ENCODE measurements around the gene BCORL1. TPM values are rescaled to one million over a fixed set of nuclear protein-coding genes. Genes with fewer than 3 reads are reported as not detected.

Gene BCORL1
- polyA plus RNA-seq, 1 donor from 2014 or later, result 1.0 TPM

GRCh38 chrX:130015181-130015580 lies 32.7 kb downstream of the BCORL1 start:
- no peak overlapping the region for H2AFZ ChIP-seq (ENCODE audit: low read depth, low read length)

DNA sequence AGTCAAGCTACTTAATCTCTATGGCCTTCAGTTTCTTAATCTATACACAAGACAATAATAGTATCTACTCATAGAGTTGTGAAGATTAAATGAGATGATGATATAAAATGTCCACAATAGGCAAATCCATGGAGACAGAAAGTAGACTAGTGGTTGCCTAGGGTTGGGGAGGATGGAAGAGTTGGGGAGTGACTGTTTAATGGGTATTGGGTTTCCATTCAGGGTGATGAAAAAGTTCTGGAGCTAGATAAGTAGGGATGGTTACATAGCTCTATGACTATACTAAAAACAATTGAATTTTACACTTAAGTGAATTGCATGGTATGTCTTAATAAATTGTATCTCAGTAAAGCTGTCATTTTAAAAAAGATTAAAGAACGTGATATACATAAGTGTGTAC lies 35.7 kb downstream of the BCORL1 start:
- Histone ChIP-seq H3K4me2 (ENCODE audit: low read length) (no peak overlapping the region), H3K9me3 (ENCODE audit: low read length) (no peaks in the 10 kb centered on the region), H3K27ac (ENCODE audit: low read length) (no peak overlapping the region), H3K27me3 (ENCODE audit: insufficient read depth, low read depth, low read length) (no peaks in the 10 kb centered on the region), H3K9me2 (ENCODE audit: insufficient read depth, low read length) (no peaks in the 10 kb centered on the region), H4K20me1 (ENCODE audit: insufficient read depth) (no peaks in the 10 kb centered on the region), H3K9ac (ENCODE audit: low read length) (no peak overlapping the region), H3K79me2 (replicated peaks; ENCODE audit: insufficient read depth, low read length) (no peaks in the 10 kb centered on the region), H3K4me3 (ENCODE audit: low read length) (no peak overlapping the region), H3K36me3 (ENCODE audit: insufficient read depth, low read length) (no peaks in the 10 kb centered on the region), H2AFZ (ENCODE audit: low read depth, low read length) (no peak overlapping the region), H3F3A (ENCODE audit: insufficient read depth, low read length, poor library complexity, severe bottlenecking) (no peaks in the 10 kb centered on the region)
- TF ChIP-seq EZH2 (IDR thresholded peaks at IDR 0.05; ENCODE audit: borderline replicate concordance, insufficient read depth, low read length, poor library complexity, severe bottlenecking) (no peak), RAD21 (conservative IDR thresholded peaks at IDR 0.05) (no peak), POLR2AphosphoS5 (IDR thresholded peaks at IDR 0.05) (no peak), EP300 (conservative IDR thresholded peaks at IDR 0.05; ENCODE audit: poor library complexity, severe bottlenecking) (no peak), REST (IDR thresholded peaks at IDR 0.05; ENCODE audit: borderline replicate concordance) (no peak), TAF1 (IDR thresholded peaks at IDR 0.05; ENCODE audit: low read depth) (no peak), MXI1 (conservative IDR thresholded peaks at IDR 0.05; ENCODE audit: poor library complexity, severe bottlenecking) (no peak)
- TF ChIP-seq, protein P1, sequence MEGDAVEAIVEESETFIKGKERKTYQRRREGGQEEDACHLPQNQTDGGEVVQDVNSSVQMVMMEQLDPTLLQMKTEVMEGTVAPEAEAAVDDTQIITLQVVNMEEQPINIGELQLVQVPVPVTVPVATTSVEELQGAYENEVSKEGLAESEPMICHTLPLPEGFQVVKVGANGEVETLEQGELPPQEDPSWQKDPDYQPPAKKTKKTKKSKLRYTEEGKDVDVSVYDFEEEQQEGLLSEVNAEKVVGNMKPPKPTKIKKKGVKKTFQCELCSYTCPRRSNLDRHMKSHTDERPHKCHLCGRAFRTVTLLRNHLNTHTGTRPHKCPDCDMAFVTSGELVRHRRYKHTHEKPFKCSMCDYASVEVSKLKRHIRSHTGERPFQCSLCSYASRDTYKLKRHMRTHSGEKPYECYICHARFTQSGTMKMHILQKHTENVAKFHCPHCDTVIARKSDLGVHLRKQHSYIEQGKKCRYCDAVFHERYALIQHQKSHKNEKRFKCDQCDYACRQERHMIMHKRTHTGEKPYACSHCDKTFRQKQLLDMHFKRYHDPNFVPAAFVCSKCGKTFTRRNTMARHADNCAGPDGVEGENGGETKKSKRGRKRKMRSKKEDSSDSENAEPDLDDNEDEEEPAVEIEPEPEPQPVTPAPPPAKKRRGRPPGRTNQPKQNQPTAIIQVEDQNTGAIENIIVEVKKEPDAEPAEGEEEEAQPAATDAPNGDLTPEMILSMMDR (IDR thresholded peaks at IDR 0.05; ENCODE audit: poor library complexity, severe bottlenecking), result no peak

More at GRCh38 chrX:130015181-130015580, 32.7 kb downstream of the BCORL1 start:
- no peaks in the 10 kb centered on the region for H3K79me2 ChIP-seq (replicated peaks; ENCODE audit: insufficient read depth, low read length)
- H4K20me1 ChIP-seq (ENCODE audit: insufficient read depth), result no peaks in the 10 kb centered on the region
- TF ChIP-seq EP300 (conservative IDR thresholded peaks at IDR 0.05; ENCODE audit: poor library complexity, severe bottlenecking) (no peak), REST (IDR thresholded peaks at IDR 0.05; ENCODE audit: borderline replicate concordance) (no peak), EZH2 (IDR thresholded peaks at IDR 0.05; ENCODE audit: borderline replicate concordance, insufficient read depth, low read length, poor library complexity, severe bottlenecking) (no peak), RAD21 (conservative IDR thresholded peaks at IDR 0.05) (no peak), MXI1 (conservative IDR thresholded peaks at IDR 0.05; ENCODE audit: poor library complexity, severe bottlenecking) (no peak), POLR2AphosphoS5 (IDR thresholded peaks at IDR 0.05) (no peak), TAF1 (IDR thresholded peaks at IDR 0.05; ENCODE audit: low read depth) (no peak), SMC3 (conservative IDR thresholded peaks at IDR 0.05; ENCODE audit: poor library complexity) (no peak)
- TF ChIP-seq, protein P1 (IDR thresholded peaks at IDR 0.05; ENCODE audit: poor library complexity, severe bottlenecking), result no peak
- H3F3A ChIP-seq (ENCODE audit: insufficient read depth, low read length, poor library complexity, severe bottlenecking), result no peaks in the 10 kb centered on the region
- no peak overlapping the region for H3K4me3 ChIP-seq (ENCODE audit: low read length)
- no peaks in the 10 kb centered on the region for H3K27me3 ChIP-seq (ENCODE audit: insufficient read depth, low read depth, low read length)
- no peak overlapping the region for H3K4me2 ChIP-seq (ENCODE audit: low read length)
- H3K9ac ChIP-seq (ENCODE audit: low read length), result no peak overlapping the region
- no peak overlapping the region for H3K27ac ChIP-seq (ENCODE audit: low read length)
- no peaks in the 10 kb centered on the region for H3K9me2 ChIP-seq (ENCODE audit: insufficient read depth, low read length)
- H3K36me3 ChIP-seq (ENCODE audit: insufficient read depth, low read length), result no peaks in the 10 kb centered on the region
- no peaks in the 10 kb centered on the region for H3K9me3 ChIP-seq (ENCODE audit: low read length)

Measured in neural cell (in vitro differentiated cells).